HEK293T (cell line): Measurements from ENCODE around the gene MME.

ENCODE experiments used
- BHLHE40 ChIP-seq: fragments of 450-650 bp; IDR thresholded peaks from 2 replicates; pipeline ENCODE4 v1.6.1; 2016; ENCODE audit warnings: mild to moderate bottlenecking, moderate library complexity, borderline replicate concordance
- FOXA1 ChIP-seq: fragments of 450-650 bp; IDR thresholded peaks from 2 replicates; pipeline ENCODE4 v1.6.1; 2016; ENCODE audit warnings: mild to moderate bottlenecking
- FOXK2 ChIP-seq: fragments of 450-650 bp; IDR thresholded peaks from 2 replicates; pipeline ENCODE4 v1.6.1; 2016; ENCODE audit warnings: mild to moderate bottlenecking
- FOXM1 ChIP-seq: fragments of 450-650 bp; IDR thresholded peaks from 2 replicates; pipeline ENCODE4 v1.6.1; 2017; ENCODE audit warnings: mild to moderate bottlenecking, borderline replicate concordance
- NFRKB ChIP-seq: fragments of 450-650 bp; IDR thresholded peaks from 2 replicates; pipeline ENCODE4 v1.6.1; 2016; ENCODE audit warnings: mild to moderate bottlenecking, moderate library complexity
- PKNOX1 ChIP-seq: fragments of 450-650 bp; IDR thresholded peaks from 2 replicates; pipeline ENCODE4 v1.6.1; 2016
- SP1 ChIP-seq: fragments of 450-650 bp; IDR thresholded peaks from 2 replicates; pipeline ENCODE4 v1.6.1; 2017
- TARDBP ChIP-seq: fragments of 450-650 bp; IDR thresholded peaks from 2 replicates; pipeline ENCODE4 v1.6.1; 2016
- ZNF384 ChIP-seq: fragments of 450-650 bp; IDR thresholded peaks from 2 replicates; pipeline ENCODE4 v1.6.1; 2016

- TF ChIP-seq TARDBP (no peak), NFRKB (no peak), FOXA1 (no peak), SP1 (no peak), BHLHE40 (no peak), ZNF384 (no peak), FOXM1 (no peak), FOXK2 (no peak), PKNOX1 (no peak)
These were observed 33.2 kb upstream of the MME start for GRCh38 chr3:155046935-155047334.
